A549 (cell line): ENCODE results near the gene ACTR3C. TPM values are rescaled to one million over a fixed set of nuclear protein-coding genes. Genes with fewer than 3 reads are reported as not detected.

ENCODE experiments used
- ATAC-seq, 2 experiments: fragments of 200-7000 bp in 1 of 2; fragments of >200 bp in 1 of 2; cut with Nextera tagmentation in 1 of 2; cut with Tn5 transposase in 1 of 2; 3 replicates each; pipeline versions ENCODE4 v1.8.0 to v1.9.1; 2018 to 2020; ENCODE audit warnings: mild to moderate bottlenecking in 1 of 2, moderate library complexity in 1 of 2
- CTCF ChIA-PET: fragments of 300-600 bp; sonication (Branson Sonifier 250); formaldehyde crosslinking; extraction: SDS; loops from one replicate; lab custom pipeline; 2021; ENCODE audit warnings: antibody characterized with exemption, inconsistent platforms; lab: Yijun Ruan, JAX
- POLR2A ChIA-PET: fragments of 350-600 bp; formaldehyde crosslinking; extraction: SDS; loops from one replicate; lab custom pipeline; 2021; ENCODE audit warnings: antibody characterized with exemption, inconsistent platforms; lab: Yijun Ruan, JAX
- DNase-seq, 2 experiments: peaks; one replicate each; pipeline versions ENCODE4 v3.0.0 to v3.0.0-alpha.2; 2011 to 2016; ENCODE audit warnings: low read depth in 1 of 2, low spot score in 1 of 2
- FAIRE-seq: peaks from 2 replicates; lab custom pipeline; 2011; peaks lifted over from hg19 to GRCh38; lab: Jason Lieb, UNC
- H3K27ac ChIP-seq, 2 experiments: fragments of >200 bp; sonication (Bioruptor Twin); formaldehyde crosslinking; 3 replicates each; pipeline ENCODE4 v1.5.1; 2016 to 2017
- H3K4me1 ChIP-seq: fragments of >200 bp; sonication (Bioruptor Twin); formaldehyde crosslinking; 3 replicates; pipeline ENCODE4 v1.6.1; 2016
- H3K4me2 ChIP-seq: fragments of >200 bp; sonication (Bioruptor Twin); formaldehyde crosslinking; 3 replicates; pipeline ENCODE4 v1.6.1; 2016
- H3K4me3 ChIP-seq: fragments of >200 bp; sonication (Bioruptor Twin); formaldehyde crosslinking; 3 replicates; pipeline ENCODE4 v1.5.1; 2016
- H3K9me3 ChIP-seq: fragments of >200 bp; sonication (Bioruptor Twin); formaldehyde crosslinking; 3 replicates; pipeline ENCODE4 v1.6.1; 2016
- CBX2 ChIP-seq: fragments of 200-600 bp; sonication (generic); IDR thresholded peaks from 2 replicates; pipeline ENCODE4 v1.6.1; 2016; ENCODE audit warnings: low read depth, mild to moderate bottlenecking, borderline replicate concordance
- CHD2 ChIP-seq: fragments of 150-350 bp; IDR thresholded peaks from 2 replicates; pipeline ENCODE4 v1.6.1; 2014; ENCODE audit warnings: low read length; ENCODE audit not compliant: partially characterized antibody
- CHD4 ChIP-seq: fragments of 200-600 bp; sonication (generic); IDR thresholded peaks from 2 replicates; pipeline ENCODE4 v1.6.1; 2016; ENCODE audit warnings: antibody characterized with exemption, mild to moderate bottlenecking, borderline replicate concordance
- E2F6 ChIP-seq: IDR thresholded peaks from 2 replicates; pipeline ENCODE4 v1.6.1; 2012; ENCODE audit warnings: low read depth, borderline replicate concordance
- EHMT2 ChIP-seq: fragments of 200-600 bp; sonication (generic); IDR thresholded peaks from 2 replicates; pipeline ENCODE4 v1.6.1; 2016; ENCODE audit warnings: antibody characterized with exemption, low read depth, mild to moderate bottlenecking, moderate library complexity
- EP300 ChIP-seq, 2 experiments: fragments of >200 bp; sonication (Bioruptor Twin); formaldehyde crosslinking; IDR thresholded peaks; 2 replicates in 1 of 2; 3 replicates in 1 of 2; pipeline ENCODE4 v1.6.1; 2016 to 2017
- ESRRA ChIP-seq: fragments of 150-350 bp; IDR thresholded peaks from 2 replicates; pipeline ENCODE4 v1.6.1; 2014; ENCODE audit warnings: mild to moderate bottlenecking, low read length, borderline replicate concordance
- FOXS1 ChIP-seq: fragments of 250-450 bp; sonication (Bioruptor Pico); IDR thresholded peaks from 2 replicates; pipeline ENCODE4 v1.5.0; 2020; ENCODE audit warnings: mild to moderate bottlenecking, moderate library complexity
- GATA3 ChIP-seq: IDR thresholded peaks from 2 replicates; pipeline ENCODE4 v1.6.1; 2012; ENCODE audit warnings: borderline replicate concordance
- HOXB13 ChIP-seq: fragments of 250-450 bp; sonication (Bioruptor Pico); IDR thresholded peaks from 2 replicates; pipeline ENCODE4 v1.5.0; 2020; ENCODE audit warnings: low read depth, mild to moderate bottlenecking, moderate library complexity
- HOXB5 ChIP-seq: fragments of 250-450 bp; sonication (Bioruptor Pico); IDR thresholded peaks from 2 replicates; pipeline ENCODE4 v1.5.0; 2020; ENCODE audit warnings: mild to moderate bottlenecking, moderate library complexity
- KDM1A ChIP-seq: fragments of 200-600 bp; sonication (generic); IDR thresholded peaks from 2 replicates; pipeline ENCODE4 v1.6.1; 2016; ENCODE audit warnings: low read depth, mild to moderate bottlenecking
- KDM5A ChIP-seq: fragments of 200-600 bp; sonication (generic); IDR thresholded peaks from 2 replicates; pipeline ENCODE4 v1.6.1; 2016; ENCODE audit warnings: antibody characterized with exemption, mild to moderate bottlenecking
- MYC ChIP-seq: IDR thresholded peaks from 2 replicates; pipeline ENCODE4 v1.6.1; 2012; ENCODE audit warnings: mild to moderate bottlenecking, inconsistent platforms, low read length, improper control_type of control experiment, borderline replicate concordance
- PBX3 ChIP-seq: IDR thresholded peaks from 2 replicates; pipeline ENCODE4 v1.6.1; 2012
- PHF8 ChIP-seq: fragments of 200-600 bp; sonication (generic); IDR thresholded peaks from 2 replicates; pipeline ENCODE4 v1.6.1; 2016; ENCODE audit warnings: low read depth, mild to moderate bottlenecking, antibody characterized with exemption, moderate library complexity, borderline replicate concordance
- RARB ChIP-seq: fragments of 250-450 bp; sonication (Bioruptor Pico); IDR thresholded peaks from 2 replicates; pipeline ENCODE4 v1.8.0; 2021; ENCODE audit warnings: mild to moderate bottlenecking, moderate library complexity
- USF2 ChIP-seq: fragments of 450-650 bp; IDR thresholded peaks from 2 replicates; pipeline ENCODE4 v1.6.1; 2014; ENCODE audit warnings: antibody characterized with exemption
- ZFP36 ChIP-seq: fragments of 450-650 bp; IDR thresholded peaks from 2 replicates; pipeline ENCODE4 v1.6.1; 2014; ENCODE audit warnings: borderline replicate concordance; ENCODE audit not compliant: partially characterized antibody
- WGBS: methylation state at CpG from one replicate; pipeline ENCODE4 v1.1.6; 2017; ENCODE audit errors: missing lambda C conversion rate; 5-methylcytosine and 5-hydroxymethylcytosine counted together
- polyA plus RNA-seq, 4 experiments: library from polyadenylated mRNA; depleted of rRNA in 3 of 4; stranded (reverse); fragments of >200 nt; fragmentation: RNase III in 1 of 4; extraction: RNeasy Plus Mini Kit Qiagen cat#74134 plus additional on column Dnase treatment in 1 of 4; gene quantifications; 2 replicates in 3 of 4; 3 replicates in 1 of 4; pipeline ENCODE4 v1.2.3, GENCODE V29; 2011 to 2017
- TF ChIP-seq, protein P1 (sequence below): IDR thresholded peaks from 2 replicates; pipeline ENCODE4 v1.6.1; 2012
- TF ChIP-seq, protein P2 (sequence below): fragments of 200-600 bp; sonication (generic); IDR thresholded peaks from 2 replicates; pipeline ENCODE4 v1.6.1; 2016; ENCODE audit warnings: antibody characterized with exemption, mild to moderate bottlenecking, moderate library complexity
- TF ChIP-seq, protein P3 (sequence below): fragments of >200 bp; sonication (Bioruptor Twin); formaldehyde crosslinking; IDR thresholded peaks from 3 replicates; pipeline ENCODE4 v1.6.1; 2016

The ACTR3C gene
- polyA plus RNA-seq, 2 of the 4 experiments (the other 2 are of a cell fraction) = 0.43 TPM

DNA sequence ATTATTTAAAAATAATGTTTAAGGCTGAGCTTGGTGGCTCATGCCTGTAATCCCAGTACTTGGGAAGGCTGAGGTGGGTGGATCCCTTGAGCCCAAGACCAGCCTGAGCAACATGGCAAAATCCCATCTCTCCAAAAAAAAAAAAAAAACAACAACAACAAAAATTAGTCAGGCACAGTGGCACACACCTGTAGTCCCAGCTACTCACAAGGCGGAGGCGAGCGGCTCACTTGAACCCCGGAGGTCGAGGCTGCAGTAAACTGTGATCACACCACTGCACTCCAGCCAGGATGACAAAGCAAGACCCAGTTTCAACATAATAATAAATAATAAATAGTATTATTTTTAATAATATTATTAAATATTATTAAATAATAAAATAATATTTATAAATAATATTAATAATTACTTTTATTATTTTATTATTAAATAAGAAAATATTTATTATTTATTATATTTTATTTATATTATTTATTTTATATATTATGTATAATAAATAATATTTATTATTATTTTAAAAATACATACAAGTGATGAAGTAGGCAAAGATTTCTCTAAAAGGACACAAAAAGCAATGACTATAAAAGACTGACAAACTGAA, 8.6 kb downstream of the ACTR3C start:
- ATAC-seq (no peak), FAIRE-seq (no peak), DNase-seq (no peak)
- TF ChIP-seq EHMT2 = no peak
- TF ChIP-seq, protein P1, sequence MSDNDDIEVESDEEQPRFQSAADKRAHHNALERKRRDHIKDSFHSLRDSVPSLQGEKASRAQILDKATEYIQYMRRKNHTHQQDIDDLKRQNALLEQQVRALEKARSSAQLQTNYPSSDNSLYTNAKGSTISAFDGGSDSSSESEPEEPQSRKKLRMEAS = no peak
- TF ChIP-seq GATA3 = no peak
- TF ChIP-seq USF2 = no peak
- TF ChIP-seq HOXB13 (CRISPR knock-in tag) = no peak
- TF ChIP-seq KDM1A = no peak
- no peak for TF ChIP-seq CBX2
- TF ChIP-seq E2F6 = no peak
- TF ChIP-seq MYC = no peak
- TF ChIP-seq CHD4 = no peak
- POLR2A ChIA-PET = no interaction called here
- H3K4me2 ChIP-seq = no peak overlapping the region
- CTCF ChIA-PET = no interaction called here
- no peaks in the 10 kb centered on the region for H3K4me1 ChIP-seq
- no peaks in the 10 kb centered on the region for H3K9me3 ChIP-seq
- no peak overlapping the region for H3K27ac ChIP-seq
- no peak overlapping the region for H3K4me3 ChIP-seq
- WGBS = 84% methylated on average over 5 of the region's 5 CpGs

- H3K4me2 ChIP-seq = no peak overlapping the region
- ChIA-PET CTCF (no interaction called here), POLR2A (interaction anchor here (1.0 kb wide), 1 partner anchor 55 kb away, joined by 3 read pairs; the partner anchor contains the start of gene REPIN1)
- no peak overlapping the region for H3K4me3 ChIP-seq
- TF ChIP-seq PHF8 = no peak
- TF ChIP-seq, protein P1 = no peak
- no peak for TF ChIP-seq EP300 (IDR thresholded peaks at IDR 0.05)
- no peak for TF ChIP-seq ESRRA
- TF ChIP-seq PBX3 = no peak
- TF ChIP-seq HOXB5 = no peak
- no peak overlapping the region for H3K27ac ChIP-seq
- FAIRE-seq (no peak), DNase-seq (no peak), ATAC-seq (no peak; a peak in 1 of 6 replicates)
- no peaks in the 10 kb centered on the region for H3K9me3 ChIP-seq
- no peaks in the 10 kb centered on the region for H3K4me1 ChIP-seq
- WGBS = 53% methylated on average over 6 of the region's 6 CpGs
These were observed 9.5 kb downstream of the ACTR3C start for GRCh38 chr7:150313870-150314269.

- no peak overlapping the region for H3K27ac ChIP-seq
- ATAC-seq (no peak), FAIRE-seq (no peak), DNase-seq (no peak)
- no peak overlapping the region for H3K4me3 ChIP-seq
- H3K9me3 ChIP-seq = no peaks in the 10 kb centered on the region
- no peak overlapping the region for H3K4me2 ChIP-seq
- H3K4me1 ChIP-seq = no peaks in the 10 kb centered on the region
- ChIA-PET POLR2A (interaction anchor here (1.0 kb wide), 1 partner anchor 56 kb away, joined by 3 read pairs; the partner anchor contains the start of gene REPIN1), CTCF (no interaction called here)
- WGBS = 54% methylated on average over 3 of the region's 3 CpGs
- TF ChIP-seq CBX2 = no peak
- TF ChIP-seq ESRRA = no peak
- TF ChIP-seq, protein P2, sequence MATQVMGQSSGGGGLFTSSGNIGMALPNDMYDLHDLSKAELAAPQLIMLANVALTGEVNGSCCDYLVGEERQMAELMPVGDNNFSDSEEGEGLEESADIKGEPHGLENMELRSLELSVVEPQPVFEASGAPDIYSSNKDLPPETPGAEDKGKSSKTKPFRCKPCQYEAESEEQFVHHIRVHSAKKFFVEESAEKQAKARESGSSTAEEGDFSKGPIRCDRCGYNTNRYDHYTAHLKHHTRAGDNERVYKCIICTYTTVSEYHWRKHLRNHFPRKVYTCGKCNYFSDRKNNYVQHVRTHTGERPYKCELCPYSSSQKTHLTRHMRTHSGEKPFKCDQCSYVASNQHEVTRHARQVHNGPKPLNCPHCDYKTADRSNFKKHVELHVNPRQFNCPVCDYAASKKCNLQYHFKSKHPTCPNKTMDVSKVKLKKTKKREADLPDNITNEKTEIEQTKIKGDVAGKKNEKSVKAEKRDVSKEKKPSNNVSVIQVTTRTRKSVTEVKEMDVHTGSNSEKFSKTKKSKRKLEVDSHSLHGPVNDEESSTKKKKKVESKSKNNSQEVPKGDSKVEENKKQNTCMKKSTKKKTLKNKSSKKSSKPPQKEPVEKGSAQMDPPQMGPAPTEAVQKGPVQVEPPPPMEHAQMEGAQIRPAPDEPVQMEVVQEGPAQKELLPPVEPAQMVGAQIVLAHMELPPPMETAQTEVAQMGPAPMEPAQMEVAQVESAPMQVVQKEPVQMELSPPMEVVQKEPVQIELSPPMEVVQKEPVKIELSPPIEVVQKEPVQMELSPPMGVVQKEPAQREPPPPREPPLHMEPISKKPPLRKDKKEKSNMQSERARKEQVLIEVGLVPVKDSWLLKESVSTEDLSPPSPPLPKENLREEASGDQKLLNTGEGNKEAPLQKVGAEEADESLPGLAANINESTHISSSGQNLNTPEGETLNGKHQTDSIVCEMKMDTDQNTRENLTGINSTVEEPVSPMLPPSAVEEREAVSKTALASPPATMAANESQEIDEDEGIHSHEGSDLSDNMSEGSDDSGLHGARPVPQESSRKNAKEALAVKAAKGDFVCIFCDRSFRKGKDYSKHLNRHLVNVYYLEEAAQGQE = no peak
- TF ChIP-seq FOXS1 = no peak
- TF ChIP-seq PBX3 = no peak
- no peak for TF ChIP-seq PHF8
- no peak for TF ChIP-seq RARB (CRISPR knock-in tag)
- TF ChIP-seq, protein P3, sequence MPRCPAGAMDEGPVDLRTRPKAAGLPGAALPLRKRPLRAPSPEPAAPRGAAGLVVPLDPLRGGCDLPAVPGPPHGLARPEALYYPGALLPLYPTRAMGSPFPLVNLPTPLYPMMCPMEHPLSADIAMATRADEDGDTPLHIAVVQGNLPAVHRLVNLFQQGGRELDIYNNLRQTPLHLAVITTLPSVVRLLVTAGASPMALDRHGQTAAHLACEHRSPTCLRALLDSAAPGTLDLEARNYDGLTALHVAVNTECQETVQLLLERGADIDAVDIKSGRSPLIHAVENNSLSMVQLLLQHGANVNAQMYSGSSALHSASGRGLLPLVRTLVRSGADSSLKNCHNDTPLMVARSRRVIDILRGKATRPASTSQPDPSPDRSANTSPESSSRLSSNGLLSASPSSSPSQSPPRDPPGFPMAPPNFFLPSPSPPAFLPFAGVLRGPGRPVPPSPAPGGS = no peak
- no peak for TF ChIP-seq KDM5A
- TF ChIP-seq ZFP36 = no peak
- no peak for TF ChIP-seq MYC
- TF ChIP-seq CHD2 = no peak
- TF ChIP-seq HOXB13 (CRISPR knock-in tag) = no peak
These were observed 10.0 kb downstream of the ACTR3C start for GRCh38 chr7:150313367-150313809.
